ENCODE data around the gene PARD3.

The PARD3 gene

GRCh38 chr10:34252111-34252510 is 563.0 kb downstream of the PARD3 start:
- no peak for DNase-seq (ENCODE audit: low spot score)

- DNase-seq (ENCODE audit: low spot score) = no peak
Observed at GRCh38 chr10:34251177-34251576, 563.9 kb downstream of the PARD3 start.

- DNase-seq (ENCODE audit: low spot score) = no peak
Observed at GRCh38 chr10:34250722-34251121, 564.4 kb downstream of the PARD3 start.

- no peak for DNase-seq (ENCODE audit: low spot score)
Observed at GRCh38 chr10:34249634-34250033, 565.5 kb downstream of the PARD3 start.

GRCh38 chr10:34247560-34247959 is 567.5 kb downstream of the PARD3 start:
- no peak for DNase-seq (ENCODE audit: low spot score)

GRCh38 chr10:34244756-34245484 is 570.2 kb downstream of the PARD3 start:
- no peak for DNase-seq (ENCODE audit: low spot score)

- no peak for DNase-seq (ENCODE audit: low spot score)
Observed at GRCh38 chr10:34241226-34242000, 573.7 kb downstream of the PARD3 start.

GRCh38 chr10:34240039-34240438 is 575.1 kb downstream of the PARD3 start:
- no peak for DNase-seq (ENCODE audit: low spot score)

GRCh38 chr10:34237898-34238455 is 577.1 kb downstream of the PARD3 start:
- DNase-seq (ENCODE audit: low spot score) = no peak

GRCh38 chr10:34236931-34237330 is 578.2 kb downstream of the PARD3 start:
- no peak for DNase-seq (ENCODE audit: low spot score)

- DNase-seq (ENCODE audit: low spot score) = no peak
Observed at GRCh38 chr10:34235164-34235832, 579.8 kb downstream of the PARD3 start.

GRCh38 chr10:34232481-34232880 is 582.6 kb downstream of the PARD3 start:
- no peak for DNase-seq (ENCODE audit: low spot score)

GRCh38 chr10:34231441-34232180 is 583.5 kb downstream of the PARD3 start:
- DNase-seq (ENCODE audit: low spot score) = no peak

- no peak for DNase-seq (ENCODE audit: low spot score)
Observed at GRCh38 chr10:34229917-34230316, 585.2 kb downstream of the PARD3 start.

- no peak for DNase-seq (ENCODE audit: low spot score)
Observed at GRCh38 chr10:34228066-34228465, 587.0 kb downstream of the PARD3 start.

- no peak for DNase-seq (ENCODE audit: low spot score)
Observed at GRCh38 chr10:34224639-34225038, 590.5 kb downstream of the PARD3 start.

- DNase-seq (ENCODE audit: low spot score) = no peak
Observed at GRCh38 chr10:34223658-34224057, 591.4 kb downstream of the PARD3 start.

GRCh38 chr10:34222359-34222758 is 592.7 kb downstream of the PARD3 start:
- DNase-seq (ENCODE audit: low spot score) = no peak

- DNase-seq (ENCODE audit: low spot score) = no peak
Observed at GRCh38 chr10:34219753-34220548, 595.1 kb downstream of the PARD3 start.

GRCh38 chr10:34217524-34217923 is 597.6 kb downstream of the PARD3 start:
- DNase-seq (ENCODE audit: low spot score) = no peak

- DNase-seq (ENCODE audit: low spot score) = no peak
Observed at GRCh38 chr10:34216348-34216945, 598.6 kb downstream of the PARD3 start.

Data from pons (tissue), 1 donor.